Adipose tissue (tissue), 3 donors: ENCODE results near the gene CPA1. TPM values are rescaled to one million over a fixed set of nuclear protein-coding genes. Genes with fewer than 3 reads are reported as not detected.

ENCODE experiments used
- H3K27ac ChIP-seq: one replicate; pipeline ENCODE4 v1.5.1; 2013; ENCODE audit warnings: low read depth, low read length
- WGBS, 3 donors: extraction: QIAGEN DNeasy Blood & Tissue Kit; methylation state at CpG; one replicate each; pipeline ENCODE4 v1.1.7; 2013; 5-methylcytosine and 5-hydroxymethylcytosine counted together
- polyA plus RNA-seq, 3 donors: library from polyadenylated mRNA; stranded (reverse); fragments of 200-250 nt; gene quantifications; one replicate each; pipeline ENCODE4 v1.2.3, GENCODE V29; 2013
- donor health status: healthy with polysubstance abuse.
- donor health status: Bipolar disorder and iron deficiency.
- donor health status: healthy.

The CPA1 gene
- polyA plus RNA-seq, 3 donors = 5.3 to 12,264 (median 18.3) TPM

DNA sequence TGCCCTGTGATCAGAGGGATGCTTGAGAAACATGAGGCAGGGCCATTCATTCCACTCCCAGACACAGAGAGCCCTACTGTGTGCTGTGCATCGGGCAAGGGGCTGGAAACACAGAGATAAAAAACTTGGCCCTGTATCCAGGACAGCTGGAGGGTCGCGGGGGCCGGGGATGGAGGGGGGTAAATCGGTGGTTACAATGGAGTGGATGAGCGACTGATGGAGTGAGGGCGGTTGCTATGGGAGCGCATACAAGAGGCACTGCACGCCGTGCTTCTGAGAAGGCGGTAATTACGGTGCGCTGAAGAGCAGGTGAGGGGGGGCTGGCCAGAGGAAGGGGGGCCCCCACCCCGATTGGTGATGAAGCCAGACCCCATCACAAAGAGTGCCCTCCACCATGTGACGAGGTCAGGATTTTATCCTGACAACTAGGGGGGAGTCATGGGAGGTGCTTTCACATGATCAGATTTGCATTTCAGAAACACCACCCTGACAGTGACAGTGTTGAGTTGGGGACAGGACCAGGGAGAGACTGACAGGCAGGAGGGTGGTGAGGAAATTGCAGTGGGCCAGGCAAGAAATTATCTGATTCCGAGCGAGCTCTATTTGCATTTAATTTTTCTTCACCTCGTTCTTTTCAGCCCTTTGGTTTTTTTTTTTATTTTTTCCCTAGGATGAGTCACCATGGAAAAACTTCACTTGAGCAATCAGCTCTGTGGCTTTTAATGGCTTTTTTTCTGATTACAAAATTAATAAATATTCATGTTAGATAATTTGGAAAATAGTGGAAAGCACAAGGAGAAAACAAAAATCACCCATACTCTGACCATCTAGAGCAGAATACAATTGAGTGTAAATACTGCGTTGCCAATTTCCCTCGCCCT lies 27.9 kb upstream of the CPA1 start:
- no peak overlapping the region for H3K27ac ChIP-seq
- 59 to 70% (median 66%) methylated on average over 20 of the region's 20 CpGs for WGBS, 3 donors

DNA sequence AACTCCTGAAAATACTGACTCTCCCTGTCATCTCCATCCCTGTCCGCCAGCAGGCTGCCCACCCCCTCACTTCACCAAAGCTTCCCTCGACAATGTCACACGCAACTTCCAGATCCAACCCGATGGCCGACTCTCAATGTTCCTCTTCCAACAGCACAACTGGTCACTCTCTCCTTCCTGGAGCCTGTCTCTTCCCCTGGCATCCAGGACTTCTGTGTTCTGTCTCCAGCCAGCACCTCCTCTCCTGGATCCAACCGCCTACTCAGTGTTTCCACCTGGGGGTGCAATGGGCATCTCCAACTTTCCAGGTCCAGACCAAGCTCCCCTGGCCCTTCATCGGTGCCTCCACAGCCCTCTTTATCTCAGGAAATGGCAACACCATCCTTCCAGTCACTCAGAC lies 27.1 kb upstream of the CPA1 start:
- no peak overlapping the region for H3K27ac ChIP-seq
- WGBS, 3 donors = 78 to 93% (median 92%) methylated on average over 7 of the region's 7 CpGs

DNA sequence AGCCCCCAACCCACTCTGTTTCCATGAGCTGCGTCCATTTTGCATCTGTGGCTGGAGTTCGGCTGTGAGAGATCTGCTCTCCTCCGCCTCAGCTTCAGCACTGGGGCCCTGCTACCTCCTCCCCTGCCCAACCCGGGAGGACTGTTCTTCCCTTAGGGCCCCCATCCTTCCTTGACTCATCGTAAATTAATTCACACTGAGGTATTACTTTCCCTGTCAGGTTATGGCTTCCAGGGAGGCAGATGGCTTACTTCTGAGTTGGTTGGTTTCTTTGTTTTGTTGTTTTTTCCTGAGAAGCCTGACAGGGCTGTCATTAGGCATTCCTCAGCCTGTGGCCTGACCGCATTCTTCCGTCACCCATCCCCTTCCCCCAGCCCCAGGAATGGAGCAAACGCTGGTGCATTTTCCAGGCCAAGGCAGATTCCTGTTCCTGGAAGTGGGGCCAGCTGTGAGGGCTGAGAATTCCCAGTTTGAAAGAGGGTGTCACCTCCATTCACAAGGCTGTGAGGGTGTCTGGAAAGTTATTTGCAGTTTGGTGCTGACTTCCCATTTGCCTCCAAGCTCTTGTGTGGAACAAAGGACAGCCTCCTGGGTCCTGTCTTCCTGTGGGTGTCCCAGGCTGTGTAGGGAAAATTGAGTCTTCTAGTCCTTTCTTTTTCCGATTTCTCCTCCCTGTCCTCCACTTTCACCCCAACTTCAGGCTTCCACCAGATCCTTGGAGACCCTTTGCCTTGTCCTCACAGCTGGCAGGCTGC lies 24.0 kb upstream of the CPA1 start:
- WGBS, 3 donors = 43 to 68% (median 49%) methylated on average over 9 of the region's 9 CpGs
- no peak overlapping the region for H3K27ac ChIP-seq

DNA sequence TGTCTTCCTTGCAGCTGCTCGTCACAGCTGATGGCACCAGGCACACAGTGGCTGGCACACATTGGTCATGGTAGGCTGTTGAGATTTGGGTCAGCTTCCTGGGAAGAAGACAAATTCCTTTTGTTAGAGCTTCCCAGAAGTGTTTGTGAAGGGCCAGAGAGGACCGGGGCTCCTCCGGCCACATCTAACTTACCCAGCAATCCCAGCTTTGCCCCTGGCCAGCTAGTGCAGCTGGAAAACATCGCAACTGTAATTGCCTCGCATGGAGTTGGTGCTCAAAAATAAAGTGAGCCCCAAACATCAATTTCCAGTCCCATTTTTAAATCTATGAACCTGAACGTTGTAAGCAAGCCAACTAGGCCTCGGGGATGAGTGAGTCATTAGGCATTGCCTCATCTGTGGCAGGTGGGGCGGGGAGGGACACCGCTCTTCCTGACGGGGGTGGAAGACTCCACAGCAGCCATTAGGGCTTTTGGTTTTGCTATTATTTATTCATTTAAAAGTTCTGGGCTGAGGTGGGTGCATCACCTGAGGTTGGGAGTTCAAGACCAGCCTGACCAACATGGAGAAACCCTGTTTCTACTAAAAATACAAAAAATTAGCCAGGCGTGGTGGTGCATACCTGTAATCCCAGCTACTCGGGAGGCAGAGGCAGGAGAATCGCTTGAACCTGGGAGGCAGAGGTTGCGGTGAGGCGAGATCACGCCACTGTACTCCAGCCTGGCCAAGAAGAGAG lies 23.2 kb upstream of the CPA1 start:
- no peak overlapping the region for H3K27ac ChIP-seq
- WGBS, 3 donors = 61 to 92% (median 63%) methylated on average over 16 of the region's 16 CpGs

DNA sequence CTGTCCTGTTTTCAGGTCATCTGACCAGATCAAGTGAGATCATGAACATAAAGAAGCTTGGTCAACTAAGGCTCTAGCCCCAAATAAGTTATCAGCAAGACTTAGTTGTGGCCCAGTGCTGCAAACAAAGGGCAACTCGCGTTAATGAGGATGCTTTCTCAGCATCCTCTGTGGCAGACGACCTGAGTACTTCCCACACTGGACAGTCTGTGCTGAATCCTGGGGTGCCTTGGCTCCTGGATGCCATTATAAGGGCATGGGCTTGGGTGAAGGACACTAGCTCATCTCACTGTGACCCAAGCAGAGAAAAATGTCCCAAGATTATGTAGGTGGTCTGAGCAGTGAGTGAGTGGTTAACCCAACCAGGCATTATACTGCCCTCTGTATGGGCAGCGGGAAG lies 21.8 kb upstream of the CPA1 start:
- H3K27ac ChIP-seq = no peak overlapping the region
- 88 to 95% (median 93%) methylated on average over 4 of the region's 4 CpGs for WGBS, 3 donors

DNA sequence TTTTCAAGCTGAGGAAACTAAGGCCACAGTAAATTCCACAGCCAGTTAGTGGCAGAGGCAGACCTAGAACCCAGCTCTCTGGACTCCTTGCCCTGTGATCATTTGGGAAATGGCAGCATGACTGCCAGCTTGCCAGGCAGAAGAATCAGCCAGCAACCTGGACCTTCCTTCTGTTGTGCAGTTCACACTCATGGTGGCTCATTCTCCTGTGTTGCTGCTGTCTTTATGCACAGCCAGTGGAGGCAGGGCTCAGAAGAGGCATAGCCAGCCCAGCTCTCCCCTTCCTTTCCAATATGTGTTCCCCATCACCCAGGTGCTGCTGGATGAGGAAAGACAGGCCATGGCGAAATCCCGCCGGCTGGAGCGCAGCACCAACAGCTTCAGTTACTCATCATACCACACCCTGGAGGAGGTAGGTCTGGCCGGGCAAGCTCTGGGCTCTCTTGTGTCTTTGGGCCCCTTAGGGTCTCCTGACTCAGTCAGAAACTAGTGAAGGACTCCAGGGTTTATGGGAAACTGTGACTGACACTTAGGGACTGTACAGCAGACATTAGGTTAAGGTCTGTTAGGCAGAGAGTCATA lies 20.9 kb upstream of the CPA1 start:
- H3K27ac ChIP-seq = no peak overlapping the region
- 90 to 97% (median 91%) methylated on average over 5 of the region's 5 CpGs for WGBS, 3 donors

DNA sequence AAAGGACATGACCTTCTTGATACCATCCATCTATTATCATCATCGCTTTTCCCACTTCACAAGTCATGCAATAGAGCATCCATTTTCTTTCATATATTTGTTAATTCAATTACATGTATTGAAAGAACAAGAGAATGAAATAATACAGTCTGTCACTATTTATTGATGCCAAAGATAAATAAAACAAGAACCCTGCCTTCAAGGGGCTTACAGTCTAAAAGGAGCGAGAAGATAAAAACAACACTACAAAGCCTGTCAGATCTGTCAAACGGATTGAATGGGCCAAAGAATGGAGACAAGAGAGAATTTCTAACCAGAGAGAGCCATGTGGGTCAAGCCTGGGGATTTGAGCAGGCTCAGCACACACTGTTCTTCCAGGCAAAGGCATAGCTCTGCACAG lies 19.8 kb upstream of the CPA1 start:
- H3K27ac ChIP-seq = no peak overlapping the region
- WGBS, 3 donors = 92 to 98% (median 95%) methylated on average over 3 of the region's 3 CpGs

DNA sequence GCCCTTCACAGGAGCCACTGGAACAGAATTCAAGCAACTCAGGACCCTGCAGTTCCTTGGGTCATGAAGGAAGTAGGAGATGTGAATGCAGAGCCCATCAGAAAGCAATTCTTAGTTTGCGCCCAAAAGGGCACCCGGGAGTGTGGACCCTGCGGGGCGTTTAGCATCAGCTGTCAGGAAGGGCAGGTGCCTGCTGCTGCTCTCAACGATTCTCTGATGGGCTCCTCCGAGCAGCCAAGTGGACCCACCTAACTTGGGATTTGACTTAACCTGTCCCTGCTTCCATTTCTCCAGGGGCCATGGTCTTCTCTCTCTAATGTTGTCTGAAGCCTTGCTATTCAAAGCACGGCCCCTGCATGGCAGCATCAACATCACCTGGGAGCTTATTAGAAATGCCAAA lies 18.6 kb upstream of the CPA1 start:
- no peak overlapping the region for H3K27ac ChIP-seq
- WGBS, 3 donors = 93 to 97% (median 95%) methylated on average over 7 of the region's 7 CpGs

DNA sequence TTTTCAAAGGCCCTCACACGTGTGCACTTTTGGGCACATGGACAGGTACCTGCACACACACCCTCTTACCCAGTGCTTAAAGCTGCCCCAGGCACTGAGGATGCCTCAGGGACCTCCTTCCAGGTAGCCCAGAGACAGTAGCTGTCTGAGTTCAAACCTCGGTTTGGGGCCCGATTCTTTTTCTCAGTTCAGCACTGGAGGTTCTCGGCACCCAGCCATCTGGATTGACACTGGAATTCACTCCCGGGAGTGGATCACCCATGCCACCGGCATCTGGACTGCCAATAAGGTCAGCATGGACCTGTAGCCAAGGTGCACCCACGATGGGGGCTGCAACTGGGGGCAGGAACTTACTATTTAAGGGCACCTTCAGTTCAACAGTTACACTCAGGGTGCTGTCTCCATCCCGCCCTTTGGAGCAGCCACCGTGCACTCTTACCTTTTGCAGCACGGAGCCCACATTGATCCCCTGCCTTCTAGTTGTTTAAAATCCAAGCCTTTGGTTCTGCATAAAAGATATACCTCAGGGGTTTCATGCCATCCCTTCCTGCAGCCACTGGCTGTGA lies 18.0 kb upstream of the CPA1 start:
- H3K27ac ChIP-seq = no peak overlapping the region
- 91 to 97% (median 94%) methylated on average over 10 of the region's 10 CpGs for WGBS, 3 donors

DNA sequence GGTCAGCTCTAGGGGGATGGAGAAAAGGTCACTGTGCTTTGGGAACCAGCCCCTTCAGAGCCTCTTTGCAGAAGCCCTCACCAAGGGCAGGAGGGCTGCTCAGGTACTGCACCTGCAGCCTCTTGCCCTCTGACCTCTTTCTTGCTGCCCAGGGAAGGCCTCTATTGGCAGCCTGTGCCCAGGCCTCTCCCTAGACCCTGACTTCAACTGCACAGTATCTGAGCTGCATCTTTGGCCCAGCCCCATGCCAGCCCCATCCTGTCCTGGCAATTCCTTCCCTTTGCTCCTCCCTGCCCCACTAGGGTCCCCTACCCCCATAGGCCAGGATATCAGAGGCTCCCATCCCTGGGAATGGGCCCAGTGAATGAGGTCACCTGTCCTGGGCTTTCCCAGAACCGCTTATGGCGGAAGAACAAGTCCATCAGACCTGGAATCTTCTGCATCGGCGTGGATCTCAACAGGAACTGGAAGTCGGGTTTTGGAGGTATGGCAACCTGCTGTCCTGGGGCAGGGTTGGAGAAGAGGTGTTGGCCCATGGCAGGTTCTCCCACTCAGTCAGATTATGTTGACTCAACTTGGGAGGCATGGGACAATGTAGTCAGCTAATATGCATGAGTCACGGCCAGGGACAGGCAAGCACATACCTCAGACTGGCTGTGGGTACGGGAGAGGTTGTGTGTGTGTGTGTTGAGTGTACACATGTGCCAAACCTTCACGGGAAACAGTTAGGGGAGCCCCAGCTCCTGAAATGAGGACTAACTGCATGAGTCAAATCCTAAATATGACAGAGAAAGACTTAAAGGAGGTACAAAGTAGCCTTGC lies 17.1 kb upstream of the CPA1 start:
- no peak overlapping the region for H3K27ac ChIP-seq
- WGBS, 3 donors = 76 to 88% (median 80%) methylated on average over 8 of the region's 8 CpGs

DNA sequence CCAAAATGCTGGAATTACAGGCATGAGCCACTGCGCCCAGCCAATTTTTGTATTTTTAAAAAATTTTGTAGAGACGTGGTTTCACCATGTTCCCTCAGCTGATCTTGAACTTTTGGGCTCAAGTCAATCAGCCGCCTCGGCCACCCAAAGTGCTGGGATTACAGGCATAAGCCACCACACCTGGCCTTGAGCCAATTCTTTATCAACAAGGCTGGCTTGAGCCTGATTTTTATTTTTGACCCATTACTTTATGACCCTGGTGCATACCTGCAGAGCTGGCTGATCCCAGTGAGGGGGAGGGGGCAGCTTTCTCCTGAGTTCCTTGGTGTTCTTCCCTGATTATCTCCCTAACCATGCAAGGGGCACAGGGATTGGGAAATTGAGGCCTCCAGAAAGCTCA lies 15.8 kb upstream of the CPA1 start:
- WGBS, 3 donors = 62 to 94% (median 92%) methylated on average over 4 of the region's 4 CpGs
- no peak overlapping the region for H3K27ac ChIP-seq

DNA sequence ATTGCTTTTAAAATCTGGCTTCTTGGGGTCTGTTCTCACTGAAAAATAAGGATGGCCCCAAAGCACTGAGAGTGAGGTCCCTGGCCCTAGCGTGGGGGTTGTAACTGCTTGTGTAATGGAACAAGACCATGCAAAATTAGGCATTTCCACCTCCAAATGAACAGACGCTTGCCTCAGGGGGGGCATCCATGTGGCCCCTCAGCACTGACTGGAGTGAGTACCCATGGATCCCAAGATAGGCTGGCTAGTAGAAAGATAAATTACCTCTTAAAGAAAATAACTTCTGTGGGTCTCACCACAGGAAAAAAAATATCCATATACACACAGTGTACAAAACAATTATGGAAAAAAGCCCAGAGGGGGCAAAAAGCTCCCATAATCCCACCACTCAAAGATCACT lies 15.2 kb upstream of the CPA1 start:
- WGBS, 3 donors = 76 to 93% (median 89%) methylated on average over 2 of the region's 2 CpGs
- H3K27ac ChIP-seq = no peak overlapping the region

DNA sequence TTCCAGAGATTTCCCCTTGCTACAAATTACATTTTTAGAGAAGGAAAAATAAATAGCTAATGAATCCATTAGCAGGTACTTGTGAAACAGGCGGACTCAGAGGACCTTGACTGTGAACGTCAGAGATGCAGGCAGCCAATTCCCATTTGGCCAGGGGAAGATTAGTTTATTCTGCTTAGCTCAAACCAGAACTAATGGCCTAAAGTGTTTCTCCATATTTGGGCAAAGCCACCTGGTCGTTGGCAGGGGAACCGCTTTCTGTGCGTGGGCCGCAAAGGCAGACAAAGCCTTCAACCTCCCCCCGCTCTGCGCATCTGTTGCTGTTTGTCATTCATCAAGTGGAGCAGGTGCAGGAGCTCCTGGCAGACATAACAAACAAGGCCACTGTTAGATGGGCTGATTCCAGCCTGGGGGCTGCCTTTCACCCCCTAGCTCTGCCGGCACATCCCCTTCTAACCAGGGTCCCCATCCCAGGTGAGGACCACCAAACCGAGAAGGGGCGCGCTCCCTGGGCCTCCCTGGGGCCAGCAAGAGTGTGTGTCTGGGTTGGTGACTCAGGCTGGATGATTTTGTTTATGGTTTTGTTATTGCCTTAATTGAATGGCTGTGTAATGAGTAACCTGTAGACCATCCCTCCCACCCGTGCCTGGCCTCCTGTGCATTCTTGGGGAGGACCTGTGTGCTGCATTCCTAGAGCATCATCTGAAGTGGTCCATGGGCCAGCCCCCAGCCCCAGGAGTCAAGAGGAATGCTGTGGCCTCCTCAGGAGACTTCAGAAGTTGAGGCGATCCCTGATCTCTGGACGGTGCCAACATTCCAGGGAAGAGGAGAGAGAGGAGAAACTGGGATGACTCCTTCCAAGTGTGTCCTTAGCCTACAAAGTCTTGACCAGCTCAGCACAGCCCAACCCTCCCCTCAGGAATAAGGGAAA lies 14.5 kb upstream of the CPA1 start:
- WGBS, 3 donors = 60 to 84% (median 78%) methylated on average over 15 of the region's 15 CpGs
- no peak overlapping the region for H3K27ac ChIP-seq

DNA sequence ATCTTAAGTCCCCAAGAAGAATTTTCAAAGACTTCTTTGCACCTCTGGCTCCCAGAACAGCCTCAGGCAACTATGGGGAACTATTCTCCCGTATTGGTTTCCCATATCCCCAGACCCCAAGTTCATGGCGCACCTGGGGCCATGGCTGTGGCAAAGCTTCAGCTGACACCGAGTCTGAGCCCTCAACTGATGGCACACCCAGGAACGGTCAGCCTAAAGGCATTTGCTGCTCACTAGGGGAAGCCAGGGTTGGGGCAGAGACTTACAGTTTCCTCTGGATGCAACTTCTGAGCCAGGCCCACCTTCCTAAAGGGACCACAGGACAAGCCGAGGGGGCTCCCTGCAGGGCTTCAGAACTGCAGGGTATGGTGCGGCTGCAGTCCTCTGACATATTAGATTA lies 13.7 kb upstream of the CPA1 start:
- H3K27ac ChIP-seq = no peak overlapping the region
- 90 to 94% (median 91%) methylated on average over 6 of the region's 6 CpGs for WGBS, 3 donors

DNA sequence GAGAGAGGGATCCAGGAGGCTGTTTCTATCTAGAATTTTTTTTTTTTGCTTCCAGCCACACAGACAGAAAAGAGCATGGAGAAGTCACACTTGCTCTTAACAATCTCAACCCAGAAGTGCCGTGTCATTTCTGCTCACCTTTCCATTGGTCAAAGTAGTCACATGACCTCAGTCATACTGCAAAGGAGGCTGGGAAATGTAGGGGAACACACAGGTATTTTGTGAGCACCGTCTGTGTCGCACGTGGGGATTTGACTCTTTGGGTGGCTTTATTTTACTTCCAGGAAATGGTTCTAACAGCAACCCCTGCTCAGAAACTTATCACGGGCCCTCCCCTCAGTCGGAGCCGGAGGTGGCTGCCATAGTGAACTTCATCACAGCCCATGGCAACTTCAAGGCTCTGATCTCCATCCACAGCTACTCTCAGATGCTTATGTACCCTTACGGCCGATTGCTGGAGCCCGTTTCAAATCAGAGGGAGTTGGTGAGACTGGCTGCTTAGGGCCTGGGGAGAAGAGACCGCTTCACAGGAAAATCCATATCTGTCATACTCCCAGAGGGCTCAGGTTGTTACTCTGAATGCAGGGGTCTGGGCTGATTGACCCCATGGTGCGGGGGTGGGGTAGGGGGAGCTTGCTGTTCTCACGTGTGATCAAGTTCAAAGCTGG lies 13.1 kb upstream of the CPA1 start:
- 88 to 91% (median 90%) methylated on average over 13 of the region's 13 CpGs for WGBS, 3 donors
- H3K27ac ChIP-seq = no peak overlapping the region
